OCI-LY7 (cell line): ENCODE results near the gene ZNF516. TPM values are rescaled to one million over a fixed set of nuclear protein-coding genes. Genes with fewer than 3 reads are reported as not detected.

Experiments used
- BruUV-seq: library from RNA; stranded (reverse); fragments of 400-500 nt; replicated peaks from 2 replicates; lab custom pipeline; 2021; lab: Mats Ljungman, UMichigan
- CTCF ChIA-PET: fragments of 300-600 bp; sonication (Branson Sonifier 250); formaldehyde crosslinking; loops from one replicate; lab custom pipeline; 2022; ENCODE audit warnings: antibody characterized with exemption; ENCODE audit not compliant: unreplicated experiment; lab: Charles Lee
- POLR2A ChIA-PET: fragments of 300-600 bp; sonication (Branson Sonifier 250); formaldehyde crosslinking; loops from one replicate; lab custom pipeline; 2022; ENCODE audit warnings: antibody characterized with exemption; lab: Charles Lee
- DNase-seq: peaks from one replicate; pipeline ENCODE4 v3.0.0-alpha.2; 2015; ENCODE audit warnings: low spot score
- H2AFZ ChIP-seq: fragments of 200-600 bp; sonication (generic), shearing (Covaris generic); 2 replicates; pipeline ENCODE4 v1.6.1; 2014; ENCODE audit warnings: mild to moderate bottlenecking, antibody characterized with exemption, low read length, moderate library complexity
- H3K27ac ChIP-seq: fragments of 200-600 bp; sonication (generic); 2 replicates; pipeline ENCODE4 v1.5.1; 2014; ENCODE audit warnings: mixed run types, low read depth, mild to moderate bottlenecking, moderate library complexity, low read length, inconsistent platforms; ENCODE audit not compliant: poor library complexity, severe bottlenecking
- H3K36me3 ChIP-seq: fragments of 200-600 bp; sonication (generic); 2 replicates; pipeline ENCODE4 v1.6.1; 2014; ENCODE audit warnings: mild to moderate bottlenecking, antibody characterized with exemption, low read length, moderate library complexity, mixed read lengths; ENCODE audit not compliant: insufficient read depth
- H3K4me1 ChIP-seq: fragments of 200-600 bp; sonication (generic); 2 replicates; pipeline ENCODE4 v1.5.1; 2014; ENCODE audit warnings: mild to moderate bottlenecking, low read length; ENCODE audit not compliant: insufficient read depth, poor library complexity, severe bottlenecking
- H3K4me2 ChIP-seq: fragments of 200-600 bp; sonication (generic); 2 replicates; pipeline ENCODE4 v1.6.1; 2014; ENCODE audit warnings: mild to moderate bottlenecking, low read length
- H3K4me3 ChIP-seq: fragments of 200-600 bp; sonication (generic); 2 replicates; pipeline ENCODE4 v1.5.1; 2014; ENCODE audit warnings: mild to moderate bottlenecking, low read depth, low read length; ENCODE audit not compliant: poor library complexity, severe bottlenecking
- H3K79me2 ChIP-seq: fragments of 200-600 bp; sonication (generic); 2 replicates; pipeline ENCODE4 v1.6.1; 2016; ENCODE audit warnings: low read depth, mild to moderate bottlenecking, low read length, moderate library complexity, mixed read lengths; ENCODE audit not compliant: insufficient read depth
- H3K9me2 ChIP-seq: fragments of 200-600 bp; sonication (generic); 2 replicates; pipeline ENCODE4 v1.6.1; 2016; ENCODE audit warnings: mild to moderate bottlenecking, low read length, mixed read lengths; ENCODE audit not compliant: insufficient read depth
- H3K9me3 ChIP-seq: fragments of 200-600 bp; sonication (generic); 2 replicates; pipeline ENCODE4 v1.6.1; 2014; ENCODE audit warnings: mild to moderate bottlenecking, mixed run types, low read length, mixed read lengths
- H4K20me1 ChIP-seq: fragments of 200-600 bp; sonication (generic); 2 replicates; pipeline ENCODE4 v1.6.1; 2014; ENCODE audit warnings: mild to moderate bottlenecking, antibody characterized with exemption, low read length, moderate library complexity, mixed read lengths; ENCODE audit not compliant: insufficient read depth
- EZH2phosphoT487 ChIP-seq: fragments of 200-600 bp; sonication (generic); IDR thresholded peaks from 2 replicates; pipeline ENCODE4 v1.6.1; 2018; ENCODE audit warnings: low read depth, borderline replicate concordance, mild to moderate bottlenecking, mixed run types, antibody characterized with exemption, low read length, moderate library complexity, mixed read lengths
- intact Hi-C: fragments of 100-400 bp; cut with micrococcal nuclease; formaldehyde crosslinking; loops from one replicate; pipeline ENCODE4 v1.10.0; 2022; ENCODE audit not compliant: unreplicated experiment
- total RNA-seq, 2 experiments: library from RNA; depleted of rRNA in 1 of 2; stranded (reverse); fragments of >200 nt in 1 of 2; shearing (Covaris generic) in 1 of 2; gene quantifications; 2 replicates each; pipeline ENCODE4 v1.2.3, GENCODE V29; 2014 to 2022
- TF ChIP-seq, protein P1 (sequence below): fragments of 200-600 bp; sonication (generic); conservative IDR thresholded peaks from 2 replicates; pipeline ENCODE4 v1.5.1; 2014; ENCODE audit warnings: mild to moderate bottlenecking, antibody characterized with exemption, low read length, moderate library complexity, mixed read lengths

ZNF516 gene
- total RNA-seq, 2 experiments from 2014 or later = 16.2 to 32.3 TPM

GRCh38 chr18:76420898-76421684 is 74.0 kb downstream of the ZNF516 start:
- TF ChIP-seq, protein P1, sequence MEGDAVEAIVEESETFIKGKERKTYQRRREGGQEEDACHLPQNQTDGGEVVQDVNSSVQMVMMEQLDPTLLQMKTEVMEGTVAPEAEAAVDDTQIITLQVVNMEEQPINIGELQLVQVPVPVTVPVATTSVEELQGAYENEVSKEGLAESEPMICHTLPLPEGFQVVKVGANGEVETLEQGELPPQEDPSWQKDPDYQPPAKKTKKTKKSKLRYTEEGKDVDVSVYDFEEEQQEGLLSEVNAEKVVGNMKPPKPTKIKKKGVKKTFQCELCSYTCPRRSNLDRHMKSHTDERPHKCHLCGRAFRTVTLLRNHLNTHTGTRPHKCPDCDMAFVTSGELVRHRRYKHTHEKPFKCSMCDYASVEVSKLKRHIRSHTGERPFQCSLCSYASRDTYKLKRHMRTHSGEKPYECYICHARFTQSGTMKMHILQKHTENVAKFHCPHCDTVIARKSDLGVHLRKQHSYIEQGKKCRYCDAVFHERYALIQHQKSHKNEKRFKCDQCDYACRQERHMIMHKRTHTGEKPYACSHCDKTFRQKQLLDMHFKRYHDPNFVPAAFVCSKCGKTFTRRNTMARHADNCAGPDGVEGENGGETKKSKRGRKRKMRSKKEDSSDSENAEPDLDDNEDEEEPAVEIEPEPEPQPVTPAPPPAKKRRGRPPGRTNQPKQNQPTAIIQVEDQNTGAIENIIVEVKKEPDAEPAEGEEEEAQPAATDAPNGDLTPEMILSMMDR = no peak
- TF ChIP-seq EZH2phosphoT487 = no peak
- no TSS peak for BruUV-seq
- no peak for DNase-seq
- Histone ChIP-seq H3K79me2 (peaks cover 26% of the 10 kb centered on the region; the same call in 1 of the 2 replicates), H2AFZ (no peak overlapping the region), H3K4me3 (no peak overlapping the region), H4K20me1 (no peaks in the 10 kb centered on the region), H3K27ac (no peak overlapping the region), H3K36me3 (peaks cover 3% of the 10 kb centered on the region), H3K9me2 (no peaks in the 10 kb centered on the region), H3K4me2 (no peak overlapping the region), H3K9me3 (no peaks in the 10 kb centered on the region), H3K4me1 (no peaks in the 10 kb centered on the region)
- intact Hi-C loops = no loop called here
- CTCF ChIA-PET = interaction anchor here (0.5 kb wide), 1 partner anchor 380 kb away, joined by 5 read pairs; no protein-coding TSS in a partner anchor
- POLR2A ChIA-PET = no interaction called here

DNA sequence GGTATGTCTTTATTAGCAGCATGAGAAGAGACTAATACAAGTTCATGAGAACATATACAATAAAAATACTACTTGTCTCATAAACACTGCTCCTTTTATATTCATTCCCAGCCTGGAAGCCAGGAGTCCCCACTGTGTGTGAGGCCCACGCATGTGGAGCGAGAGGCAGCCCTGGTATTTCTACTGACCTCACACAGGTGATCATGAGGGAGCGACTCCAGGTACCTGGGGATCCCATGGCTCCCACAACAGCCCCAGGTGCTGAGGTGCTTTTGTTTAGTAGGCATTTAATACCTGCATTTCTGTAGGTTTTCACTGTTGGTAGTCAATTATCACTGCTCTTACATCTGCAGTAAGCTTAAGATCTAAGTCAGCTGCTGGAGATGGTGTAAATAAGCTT is 75.2 kb downstream of the ZNF516 start:
- Histone ChIP-seq H3K4me1 (no peaks in the 10 kb centered on the region), H3K36me3 (peaks cover 3% of the 10 kb centered on the region), H3K27ac (no peak overlapping the region), H4K20me1 (no peaks in the 10 kb centered on the region), H3K4me2 (no peak overlapping the region), H3K4me3 (no peak overlapping the region), H3K9me3 (no peaks in the 10 kb centered on the region), H3K79me2 (peaks cover 17% of the 10 kb centered on the region; the same call in 1 of the 2 replicates), H3K9me2 (no peaks in the 10 kb centered on the region), H2AFZ (no peak overlapping the region)
- ChIA-PET POLR2A (no interaction called here), CTCF (no interaction called here)
- TF ChIP-seq, protein P1 = no peak
- BruUV-seq = no TSS peak
- intact Hi-C loops = no loop called here
- DNase-seq = no peak

DNA sequence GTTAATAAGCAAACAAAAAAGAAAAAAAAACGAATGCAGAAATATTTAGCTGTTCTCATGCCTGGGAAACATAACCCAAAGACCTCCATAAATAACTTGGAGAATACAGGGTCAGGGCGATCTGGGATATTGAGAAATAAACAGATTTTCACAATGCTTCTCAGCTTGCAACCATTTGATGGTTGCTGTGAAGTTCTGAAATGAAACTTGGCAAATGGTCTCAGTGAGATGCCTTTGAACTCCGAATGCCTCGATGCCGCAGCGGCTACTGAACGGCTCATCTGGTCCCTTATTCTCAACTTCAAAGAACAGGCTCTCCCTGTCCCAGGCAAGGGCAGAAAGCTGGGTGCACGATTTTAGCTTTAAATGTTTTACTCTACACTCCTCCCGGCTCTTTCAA is 78.1 kb downstream of the ZNF516 start:
- Histone ChIP-seq H3K4me3 (no peak overlapping the region), H3K9me3 (no peaks in the 10 kb centered on the region), H3K79me2 (peaks cover 17% of the 10 kb centered on the region; the same call in 1 of the 2 replicates), H3K4me1 (no peaks in the 10 kb centered on the region), H2AFZ (no peak overlapping the region), H3K36me3 (peaks cover 5% of the 10 kb centered on the region; the same call in 1 of the 2 replicates), H3K4me2 (no peak overlapping the region), H4K20me1 (no peaks in the 10 kb centered on the region), H3K27ac (no peak overlapping the region), H3K9me2 (no peaks in the 10 kb centered on the region)
- BruUV-seq = no TSS peak
- ChIA-PET POLR2A (interaction anchor here (1.2 kb wide), 1 partner anchor 8 kb away, joined by 7 read pairs; no protein-coding TSS in a partner anchor), CTCF (no interaction called here)
- DNase-seq = no peak
- TF ChIP-seq EZH2phosphoT487 = no peak
- TF ChIP-seq, protein P1 = no peak
- intact Hi-C loops = no loop called here
